Suppressor macrophage treated with lipopolysaccharide for 4 hours (primary cell): ENCODE data around the gene PCK1.

Experiments used
- DNase-seq: peaks from one replicate; pipeline ENCODE4 v3.0.0-alpha.2; 2020

Gene PCK1

DNA sequence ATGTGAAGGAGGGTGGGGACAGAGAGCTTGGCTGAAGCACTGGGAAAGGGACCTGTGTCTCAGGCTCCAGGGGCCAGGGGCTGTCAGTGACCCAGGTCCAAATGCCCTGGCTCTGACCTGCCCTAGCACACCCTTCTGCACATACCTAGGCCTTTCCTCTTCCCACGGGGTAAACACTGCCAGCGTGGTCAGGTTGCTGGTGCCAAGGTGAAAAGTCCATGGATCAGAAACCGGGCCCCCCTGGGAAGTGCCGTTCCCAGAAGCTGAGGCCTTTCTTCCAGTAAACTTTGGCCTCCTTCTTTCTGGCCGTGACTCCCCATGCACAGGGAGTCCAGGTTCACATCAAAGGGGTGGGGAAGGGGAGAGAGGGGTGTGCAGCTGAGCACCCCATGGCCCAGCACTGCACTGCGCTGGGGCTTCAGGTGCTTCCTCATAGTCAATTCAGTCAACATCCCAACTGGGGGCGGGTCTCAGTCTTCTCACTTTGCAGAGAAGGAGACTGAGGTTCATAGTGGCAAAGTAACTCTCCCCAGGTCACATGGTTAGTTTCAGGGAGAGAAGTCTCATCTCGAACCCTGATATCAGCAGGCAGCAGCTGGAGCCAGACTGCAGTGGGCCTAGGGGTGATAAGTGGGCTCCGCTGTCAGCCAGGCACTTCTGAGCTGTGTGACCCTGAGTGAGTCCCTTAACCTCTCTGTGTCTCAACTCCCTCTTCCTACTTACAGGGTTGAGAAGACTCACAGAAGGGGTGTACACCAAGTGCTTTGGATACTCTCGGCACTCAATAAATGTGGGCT is 17.0 kb downstream of the PCK1 start:
- DNase-seq = no peak

DNA sequence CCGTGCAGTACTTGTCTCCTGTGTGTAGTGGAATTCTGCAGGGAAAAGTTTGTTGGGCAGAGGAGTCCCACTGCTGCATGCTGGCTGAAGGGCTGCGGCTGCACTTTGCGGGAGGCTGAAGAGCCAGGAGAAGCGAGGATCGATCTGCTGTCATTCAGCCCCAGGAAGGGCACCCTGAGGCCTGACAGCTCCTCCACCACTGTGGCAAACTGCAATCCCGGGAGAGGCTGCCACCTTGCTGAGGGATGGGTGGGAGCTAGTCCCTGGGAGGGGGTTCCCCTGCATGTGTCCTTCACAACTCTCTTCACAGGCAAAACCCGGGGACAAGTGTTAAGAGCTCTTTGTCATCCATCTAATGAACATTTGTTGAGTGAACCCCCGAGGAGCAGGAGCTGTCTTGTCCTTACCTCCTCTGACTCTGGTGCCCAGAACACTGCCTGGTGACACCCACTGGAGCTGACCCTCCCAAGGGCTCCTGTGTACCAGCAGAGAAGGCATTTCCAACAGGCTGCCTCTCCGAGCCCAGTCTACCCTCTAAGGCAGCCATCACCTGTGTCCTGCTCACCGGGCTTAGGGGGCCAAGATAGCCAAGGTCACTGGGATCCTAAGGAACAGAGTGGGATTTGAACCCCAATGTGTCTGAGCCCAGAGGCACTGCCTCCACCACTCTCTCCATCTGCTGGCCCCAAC is 17.7 kb downstream of the PCK1 start:
- no peak for DNase-seq

DNA sequence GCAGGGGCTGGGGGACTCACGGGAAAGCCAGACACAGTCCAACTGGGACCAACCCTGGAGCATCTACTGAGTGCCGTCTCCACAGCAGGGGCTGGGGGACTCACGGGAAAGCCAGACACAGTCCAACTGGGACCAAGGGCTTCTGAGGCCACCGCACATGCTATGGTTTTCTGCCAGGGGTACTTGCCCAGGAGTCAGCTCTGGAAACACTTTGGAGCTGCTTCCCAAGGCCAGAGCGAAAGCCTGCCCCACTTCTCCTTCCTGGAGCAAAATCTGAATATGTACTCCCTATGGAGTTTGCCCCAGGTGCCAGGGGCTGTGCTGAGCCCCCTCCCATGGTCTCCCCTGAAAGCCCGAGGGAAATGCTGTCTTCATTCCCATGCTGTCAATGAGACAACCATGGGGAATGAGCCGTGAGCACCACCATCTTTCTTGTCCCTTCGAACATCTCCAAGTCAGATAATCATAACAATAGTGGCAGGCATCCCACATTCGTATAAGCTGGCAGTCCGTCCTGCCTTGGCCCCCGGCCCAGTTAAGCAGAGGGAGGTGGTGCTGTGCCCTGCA is 18.5 kb downstream of the PCK1 start:
- no peak for DNase-seq

DNA sequence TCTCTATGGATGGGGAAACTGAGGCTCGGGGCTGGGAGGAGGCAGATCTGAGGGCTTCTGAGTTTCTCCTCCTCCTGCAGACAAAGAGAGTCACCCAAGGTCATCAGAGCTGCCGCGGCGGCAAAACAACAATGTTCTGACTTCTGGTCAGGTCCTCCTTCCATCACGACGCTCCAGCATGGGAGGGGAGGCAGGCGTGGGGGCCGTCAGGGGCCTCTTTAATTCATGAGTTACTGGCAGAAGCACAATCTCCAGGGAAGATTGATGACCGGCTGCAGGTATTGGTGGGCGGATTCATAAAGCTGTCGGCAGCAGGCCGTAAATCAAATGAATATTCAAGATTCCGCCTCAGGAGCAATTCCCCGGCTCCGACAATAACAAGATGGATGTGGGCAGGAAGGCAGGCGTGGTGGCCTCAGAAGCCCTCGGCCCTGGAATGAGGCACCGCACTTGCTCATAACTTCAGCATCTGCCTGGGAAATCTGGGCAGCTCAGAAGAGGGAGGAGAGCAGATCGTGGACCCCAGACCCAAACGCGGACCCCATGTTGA is 19.1 kb downstream of the PCK1 start:
- no peak for DNase-seq

DNA sequence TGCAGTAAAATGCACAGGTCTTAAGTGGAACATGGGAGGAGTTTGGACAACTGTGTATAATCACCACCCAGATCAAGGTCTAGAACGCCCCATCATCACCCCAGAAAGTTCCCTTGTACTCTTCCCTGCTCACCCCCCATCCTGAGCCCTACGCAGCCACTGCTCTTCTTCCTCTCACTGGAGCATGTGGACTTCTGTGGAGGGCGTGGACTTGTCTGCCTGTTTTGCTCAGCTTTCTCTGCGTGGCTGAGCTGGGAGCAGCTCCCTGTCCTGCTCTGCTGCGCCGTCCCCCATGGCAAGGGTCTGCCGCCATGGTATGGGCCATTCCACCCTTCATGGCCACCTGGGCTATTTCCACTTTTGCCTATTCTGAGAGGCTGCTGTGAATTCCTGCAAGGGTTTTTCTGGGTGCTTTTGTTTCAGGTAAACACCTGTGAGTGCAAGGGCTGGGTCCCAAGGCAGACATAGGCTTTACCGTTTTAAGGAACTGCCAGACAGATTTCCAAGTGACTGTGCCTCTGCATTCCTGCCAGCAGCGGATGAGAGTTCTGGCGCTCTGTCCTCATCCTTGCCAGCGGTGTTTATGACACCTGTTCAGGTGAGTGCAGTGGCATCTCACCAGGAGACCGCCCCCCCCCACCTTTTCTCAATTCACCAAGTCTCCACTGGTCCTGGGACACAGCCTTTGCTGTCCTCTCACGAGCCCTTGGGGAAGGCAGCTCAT is 19.7 kb downstream of the PCK1 start:
- DNase-seq = no peak

DNA sequence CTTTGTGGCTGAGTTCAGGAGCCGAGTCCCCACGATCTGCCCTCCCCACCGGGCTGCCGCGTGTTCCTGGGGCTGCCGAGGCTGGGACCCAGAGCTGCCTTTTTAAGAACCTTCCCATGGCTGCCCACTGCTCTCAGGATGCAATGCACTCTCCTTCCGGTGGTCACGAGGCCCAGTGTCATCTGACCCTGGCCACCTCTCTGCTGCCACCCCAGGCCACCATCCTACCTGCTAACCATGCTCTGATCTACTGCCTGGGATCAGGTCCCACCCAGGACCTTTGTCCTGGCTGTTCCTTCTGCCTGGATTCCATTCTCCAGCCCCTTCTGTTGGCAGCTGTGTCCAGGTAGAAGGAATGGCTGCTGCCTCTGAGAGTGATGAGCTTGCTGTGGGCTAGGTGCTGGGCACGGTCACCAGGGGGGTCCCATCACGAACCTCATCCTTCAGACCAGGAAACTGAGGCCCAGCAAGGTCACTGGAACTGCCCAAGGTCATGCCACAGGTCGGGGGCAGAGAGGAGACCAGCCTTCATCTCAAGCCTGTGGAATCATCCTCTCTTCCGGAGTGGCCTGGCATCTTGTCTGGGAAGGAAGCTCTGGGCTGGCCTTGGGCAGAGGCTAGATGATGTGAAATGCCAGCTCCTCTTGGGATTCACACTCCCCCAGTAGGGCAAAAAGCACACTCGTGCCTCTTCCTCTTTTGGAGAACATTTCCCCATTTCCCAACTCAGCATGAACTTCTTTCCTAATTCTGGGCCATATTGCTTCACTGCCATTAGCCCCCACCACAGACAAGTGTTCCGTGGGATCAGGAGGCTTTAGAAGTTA is 20.5 kb downstream of the PCK1 start:
- DNase-seq = peak; percentile 78

DNA sequence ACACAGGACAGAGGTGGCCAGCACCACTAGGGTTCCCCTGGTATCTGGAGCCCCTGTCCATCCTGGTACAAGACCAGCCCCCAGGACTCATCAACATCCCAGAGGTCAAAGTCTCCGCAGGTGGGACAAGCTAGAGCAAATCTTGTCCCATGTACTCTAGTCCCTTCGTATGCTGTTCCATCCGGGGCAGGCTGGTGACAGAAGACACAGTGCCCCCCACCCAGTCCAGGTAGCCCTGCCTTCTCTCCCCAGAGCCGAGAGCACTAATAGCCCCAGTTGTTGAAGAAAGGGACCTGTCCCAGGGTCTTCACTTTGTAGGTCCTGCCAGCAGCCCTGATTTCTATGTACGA is 21.1 kb downstream of the PCK1 start:
- no peak for DNase-seq

DNA sequence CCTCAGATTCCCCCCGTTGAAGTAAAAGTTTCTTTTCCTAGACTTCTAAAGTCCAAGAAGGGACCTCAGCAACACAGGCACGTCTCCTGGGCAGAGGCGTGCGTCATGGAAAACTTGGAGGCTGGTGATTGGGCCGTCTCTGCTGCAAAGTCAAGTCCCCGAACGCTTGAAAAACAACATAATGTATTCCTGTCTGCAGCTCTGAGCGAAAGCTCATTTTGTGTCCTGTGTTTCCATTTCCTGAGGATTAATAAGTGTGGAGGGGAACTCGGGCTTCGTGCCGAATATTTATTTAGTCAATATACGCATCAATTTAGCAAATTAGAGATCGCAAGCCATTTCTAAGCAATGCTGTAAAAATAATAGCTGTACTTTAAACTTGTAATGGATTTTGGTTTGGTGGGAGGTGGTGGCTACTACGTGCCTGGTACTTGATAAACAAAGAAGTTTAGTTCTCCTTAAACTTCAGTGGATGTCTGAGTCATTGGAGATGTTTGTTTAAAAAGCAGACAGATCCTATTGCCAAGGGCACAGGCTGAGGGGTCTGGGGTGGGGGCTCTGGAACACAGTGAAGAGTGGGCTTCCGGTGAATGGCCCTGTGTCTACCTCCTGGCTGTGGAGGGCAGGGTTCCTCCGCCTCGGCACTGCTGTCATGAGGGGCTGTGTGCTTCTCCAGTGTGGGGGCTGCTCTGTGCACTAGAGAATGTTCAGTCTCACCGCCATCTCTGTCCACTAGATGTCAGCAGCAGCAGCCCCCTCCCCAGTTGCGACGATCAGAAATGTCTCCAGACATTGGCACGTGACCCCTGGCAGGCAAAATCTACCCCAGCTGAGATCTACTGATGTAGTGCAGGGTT is 21.8 kb downstream of the PCK1 start:
- DNase-seq = no peak

DNA sequence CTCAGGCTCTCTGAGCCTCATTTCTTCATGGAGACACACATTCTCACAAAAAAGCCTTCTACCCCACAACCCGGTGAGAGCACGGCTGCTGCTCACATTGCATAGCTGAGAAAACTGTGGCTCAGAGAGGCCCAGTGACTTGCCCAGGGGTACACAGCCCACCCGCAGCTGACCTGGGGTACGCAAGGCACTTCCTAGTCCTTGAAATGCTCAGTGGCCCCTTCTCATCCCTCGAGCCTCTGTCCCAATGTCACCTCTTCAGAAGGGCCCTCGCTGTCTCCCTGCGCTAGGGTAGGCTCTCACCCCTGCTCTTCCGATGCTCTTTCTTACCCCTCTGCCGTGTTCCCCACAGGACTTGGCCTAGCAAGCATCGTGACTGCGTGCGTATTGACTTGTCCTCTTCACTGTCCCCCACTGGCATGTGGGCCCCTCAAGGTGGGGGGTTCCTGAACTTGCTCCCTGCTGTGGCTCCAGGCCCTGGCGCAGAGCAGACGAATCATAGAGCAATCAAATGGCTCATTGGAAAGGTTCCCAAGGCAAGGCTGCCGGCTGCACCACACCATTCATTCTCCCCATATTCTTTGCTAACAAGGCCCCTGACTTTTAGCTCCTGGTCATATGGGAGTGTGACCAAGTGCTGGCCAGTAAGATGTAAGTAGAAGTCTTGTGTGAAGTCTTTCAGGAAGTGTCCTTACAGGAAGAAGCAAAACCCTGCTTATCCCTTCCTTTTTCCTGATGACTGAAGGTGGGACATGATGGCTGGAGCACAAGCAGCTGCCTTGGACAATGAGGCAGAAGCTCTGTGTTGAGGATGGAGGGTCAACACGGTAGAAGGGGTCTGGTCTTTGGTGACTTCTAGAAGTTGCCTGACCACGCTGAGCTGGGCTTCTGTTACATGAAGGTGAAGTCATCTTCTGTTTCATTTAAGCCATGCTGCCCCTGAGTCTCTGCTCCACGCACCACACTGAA is 22.7 kb downstream of the PCK1 start:
- DNase-seq = no peak

DNA sequence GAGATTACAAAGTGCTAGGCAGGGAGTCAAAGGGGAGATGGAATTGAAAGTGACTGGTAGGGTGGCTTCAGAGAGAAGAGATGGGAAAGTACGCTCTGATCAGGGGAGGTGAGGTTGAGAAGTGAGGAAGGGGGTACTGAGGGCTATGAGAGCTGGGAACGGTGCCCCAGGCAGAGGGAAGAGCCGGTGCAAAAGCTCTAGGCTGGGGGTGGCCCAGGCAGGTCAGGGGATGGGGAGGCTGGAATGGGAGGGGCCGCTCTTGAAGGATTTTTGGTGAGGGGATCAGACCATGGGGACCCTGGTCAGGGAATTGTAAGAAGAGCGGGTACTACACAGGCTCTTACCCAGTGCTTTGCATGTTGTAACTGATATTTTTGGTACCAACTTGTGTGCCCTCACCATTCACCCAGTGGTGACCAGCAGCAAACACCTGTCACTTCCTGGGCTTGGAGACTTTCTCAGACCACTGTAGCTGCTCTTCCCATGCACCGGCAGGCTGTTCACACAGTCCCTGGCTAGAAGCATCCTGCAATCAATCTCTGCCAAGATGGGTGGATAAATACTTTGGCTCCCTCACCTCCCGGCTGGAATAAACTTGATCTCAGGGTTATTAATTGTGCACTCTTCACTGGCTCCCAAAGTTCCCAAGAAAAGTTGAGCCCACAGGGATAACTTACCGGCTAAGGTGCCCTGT is 24.0 kb downstream of the PCK1 start:
- DNase-seq = no peak

DNA sequence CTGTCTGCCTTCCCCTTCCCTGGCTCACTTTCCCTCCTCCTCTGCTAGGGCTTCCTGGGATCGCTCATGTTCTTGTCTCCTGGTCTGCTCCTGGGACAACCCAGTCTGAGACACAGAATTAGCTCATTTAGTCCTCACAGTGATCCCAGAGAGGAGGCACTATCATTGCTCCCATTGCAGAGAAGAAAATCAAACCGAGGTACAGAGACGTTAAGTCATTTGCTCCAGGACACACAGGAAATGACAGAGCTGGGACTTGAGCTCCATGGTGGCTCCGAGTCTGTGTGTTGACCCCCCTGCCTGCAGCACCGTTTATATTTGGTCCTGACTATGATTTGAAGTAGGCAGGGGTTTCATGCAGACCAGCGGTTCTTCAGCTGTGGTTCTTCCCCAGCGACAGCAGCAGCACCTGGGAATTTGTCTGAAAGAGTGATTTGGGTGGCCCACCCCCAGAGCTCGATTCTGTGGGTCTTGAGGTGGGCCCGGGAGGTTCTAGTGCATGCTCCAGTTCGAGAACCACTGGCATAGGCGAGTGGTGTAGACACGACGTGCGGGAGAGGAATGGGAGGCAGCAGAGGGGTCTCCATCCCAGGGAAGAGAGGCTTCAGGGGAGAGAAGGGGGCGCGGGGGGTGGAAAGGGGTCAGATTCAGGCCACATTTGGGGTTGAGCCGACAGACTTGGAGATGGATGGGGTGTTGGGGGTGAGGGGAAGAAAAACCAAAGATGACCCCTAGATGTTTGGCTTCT is 24.7 kb downstream of the PCK1 start:
- DNase-seq = no peak

DNA sequence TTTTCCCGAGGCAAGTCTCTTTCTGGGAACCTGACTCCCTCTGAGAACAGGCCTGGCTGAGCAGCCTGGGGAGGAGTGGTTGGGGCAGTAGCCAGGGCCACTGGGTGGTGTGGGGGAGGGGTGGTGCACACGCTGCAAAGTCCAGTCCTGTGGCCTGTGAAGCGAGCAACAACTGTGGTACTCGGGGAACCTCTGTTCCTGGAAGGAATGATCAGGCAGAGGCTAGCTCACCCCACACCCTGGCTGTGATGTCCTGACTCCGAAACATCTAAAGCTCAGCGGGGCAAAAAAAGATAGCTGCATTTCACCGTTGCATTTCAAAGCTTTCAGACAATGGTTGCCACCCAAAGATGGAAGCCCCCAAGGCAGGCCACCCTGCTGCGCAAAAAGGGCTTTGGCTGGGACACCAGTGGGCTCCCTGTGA is 25.5 kb downstream of the PCK1 start:
- DNase-seq = no peak

DNA sequence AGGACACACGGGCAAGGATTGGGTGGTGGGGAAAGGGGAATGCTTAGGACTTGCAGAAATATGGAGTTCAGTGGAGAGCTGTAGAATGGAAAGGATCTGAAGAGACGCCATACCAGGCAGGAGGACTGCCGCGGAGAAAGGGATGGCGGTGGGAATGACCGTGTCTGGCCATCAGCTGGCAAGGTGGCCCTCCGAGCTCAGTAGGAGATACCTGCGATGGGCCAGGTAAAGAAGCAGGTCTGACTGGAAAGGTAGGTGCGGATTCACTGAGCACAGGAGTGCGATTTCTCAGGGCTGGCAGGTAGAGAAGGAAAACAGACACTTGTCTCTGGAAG is 26.0 kb downstream of the PCK1 start:
- no peak for DNase-seq

DNA sequence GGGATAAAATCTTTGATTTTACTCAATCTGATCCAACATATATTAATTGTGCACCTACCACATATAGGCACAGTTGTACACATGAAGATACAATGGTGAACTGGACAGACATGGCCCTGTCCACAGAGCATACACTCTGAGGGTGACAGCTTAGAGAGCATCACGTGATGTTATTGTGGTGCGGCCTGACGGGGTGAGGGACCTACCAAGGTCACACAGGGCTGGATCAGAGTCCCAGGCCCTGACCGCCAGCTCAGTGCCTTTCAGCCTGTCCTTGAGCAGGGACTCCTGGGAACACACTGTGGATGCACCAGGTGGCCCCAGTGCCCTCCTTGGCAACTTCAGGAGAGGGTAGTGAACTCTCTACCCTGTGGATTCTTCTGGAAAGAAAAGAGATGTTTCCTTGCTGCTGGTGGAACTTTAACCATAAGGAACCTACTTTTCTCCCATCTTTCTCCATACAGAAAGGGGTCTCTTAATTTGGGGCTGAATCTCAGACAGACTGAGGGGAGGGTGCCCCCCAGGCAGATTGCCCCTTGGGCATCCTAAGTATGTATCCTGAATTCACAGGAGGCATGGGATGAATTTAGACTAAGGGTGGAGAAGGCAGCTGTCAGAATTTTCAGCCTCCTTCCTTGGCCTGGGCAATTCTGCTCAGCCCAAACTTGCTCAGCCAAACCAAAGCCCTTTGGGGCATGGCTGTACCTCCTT is 26.5 kb downstream of the PCK1 start:
- no peak for DNase-seq

DNA sequence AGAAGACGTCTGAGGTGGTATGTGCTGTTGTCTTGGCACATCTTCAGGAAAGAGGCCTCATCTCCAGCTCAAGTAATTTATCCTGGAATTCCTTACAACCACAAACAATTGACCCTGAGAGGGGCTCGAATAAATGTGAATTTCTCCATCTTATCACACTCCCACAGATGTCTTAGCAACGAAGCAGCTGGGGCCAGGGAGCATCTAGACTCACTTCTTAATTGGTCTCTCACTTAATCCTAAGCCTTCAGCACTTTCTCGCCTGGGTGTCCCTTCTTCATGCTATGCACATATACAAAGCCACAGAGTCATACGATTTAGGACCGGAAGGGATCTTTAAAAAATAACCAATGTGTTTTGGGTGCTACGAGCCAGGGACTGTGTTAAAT is 27.1 kb downstream of the PCK1 start:
- no peak for DNase-seq

DNA sequence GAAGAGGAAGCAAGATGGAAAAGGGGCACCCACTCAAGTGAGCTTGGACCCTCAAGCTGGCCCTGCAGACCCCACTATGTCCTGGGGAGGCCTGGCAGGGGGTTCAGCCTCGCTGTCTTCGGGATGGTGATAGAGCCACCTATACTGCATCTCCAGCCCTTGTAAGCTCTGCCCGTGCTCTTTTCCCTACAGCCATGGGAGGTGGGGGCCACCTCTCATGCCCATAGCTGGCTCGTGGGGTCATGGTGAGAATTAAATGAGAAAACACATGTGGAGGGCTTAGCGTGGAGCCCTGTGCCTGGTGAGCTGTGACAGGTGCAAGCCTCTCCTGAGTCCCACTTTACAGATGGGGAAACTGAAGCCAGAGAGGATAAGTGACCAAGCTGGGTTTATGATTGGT is 27.7 kb downstream of the PCK1 start:
- DNase-seq = no peak

DNA sequence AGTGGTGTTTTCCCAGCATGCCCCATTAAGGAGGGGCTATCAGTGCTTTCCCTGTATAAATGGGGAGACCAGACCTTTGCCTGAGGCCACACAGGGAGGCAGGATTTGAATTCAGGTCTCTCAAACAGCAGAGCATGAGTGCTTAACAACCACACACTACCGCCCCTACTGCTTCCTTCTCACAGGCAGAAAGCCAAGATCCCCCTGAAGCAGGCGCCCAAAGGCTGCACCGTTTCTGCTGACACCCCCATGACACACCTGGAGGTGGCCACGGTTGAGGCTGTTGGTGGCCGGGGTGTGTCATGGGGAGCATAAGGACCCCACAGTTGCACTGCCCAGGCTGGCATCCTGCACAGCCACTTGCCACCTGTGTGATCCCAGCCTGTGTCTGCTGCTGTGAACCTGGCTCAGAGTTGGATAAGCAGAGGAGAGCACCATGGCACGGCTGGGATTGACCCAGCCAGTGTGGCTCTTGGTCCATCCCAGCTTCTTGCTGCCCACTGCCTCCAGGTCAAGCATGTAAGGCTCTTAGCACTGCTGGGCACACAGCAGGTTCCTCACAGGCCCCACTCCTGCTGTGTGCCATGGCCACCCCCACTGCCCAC is 28.3 kb downstream of the PCK1 start:
- no peak for DNase-seq
